ENCODE results near the gene SPTBN5.
A peak's percentile ranks its signal among the peaks of the same experiment; 100 is the strongest.

The SPTBN5 gene

GRCh38 chr15:41934843-41935242 is 41.0 kb upstream of the SPTBN5 start:
- H3K27me3 ChIP-seq (ENCODE audit: control insufficient read depth in 5 of 5, insufficient read depth in 4 of 5, low read length in 5 of 5), result no peaks in the 10 kb centered on the region
- H3K9me3 ChIP-seq (ENCODE audit: control insufficient read depth in 5 of 5, low read length in 5 of 5), result no peaks in the 10 kb centered on the region
- H3K36me3 ChIP-seq (ENCODE audit: control insufficient read depth in 5 of 5, insufficient read depth in 5 of 5, low read length in 5 of 5), result peaks cover 0 to 5% (median 3%) of the 10 kb centered on the region in 5 donors
- peak overlapping the region in 1 of 5 donors; percentile 39 for H3K9ac ChIP-seq (ENCODE audit: low read length in 5 of 5)
- peak overlapping the region; percentile 92 for H3K27ac ChIP-seq (ENCODE audit: low read depth, low read length)
- H3K4me3 ChIP-seq (ENCODE audit: low read depth in 1 of 5, low read length in 5 of 5), result no peak overlapping the region
- peaks cover 26 to 86% (median 61%) of the 10 kb centered on the region in 5 donors for H3K4me1 ChIP-seq (ENCODE audit: control insufficient read depth in 5 of 5, insufficient read depth in 5 of 5, low read length in 5 of 5)

- Histone ChIP-seq H3K4me1 (ENCODE audit: control insufficient read depth in 5 of 5, insufficient read depth in 5 of 5, low read length in 5 of 5) (peaks cover 34 to 93% (median 72%) of the 10 kb centered on the region in 5 donors), H3K9ac (ENCODE audit: low read length in 5 of 5) (peak overlapping the region in 2 of 5 donors; percentile 16 to 39), H3K9me3 (ENCODE audit: control insufficient read depth in 5 of 5, low read length in 5 of 5) (no peaks in the 10 kb centered on the region), H3K27ac (ENCODE audit: low read depth, low read length) (peak overlapping the region; percentile 92), H3K27me3 (ENCODE audit: control insufficient read depth in 5 of 5, insufficient read depth in 4 of 5, low read length in 5 of 5) (peaks cover 0 to 2% (median 0%) of the 10 kb centered on the region in 5 donors), H3K4me3 (ENCODE audit: low read depth in 1 of 5, low read length in 5 of 5) (peak overlapping the region in 1 of 5 donors; percentile 13), H3K36me3 (ENCODE audit: control insufficient read depth in 5 of 5, insufficient read depth in 5 of 5, low read length in 5 of 5) (peaks cover 0 to 5% (median 2%) of the 10 kb centered on the region in 5 donors)
These were observed 39.9 kb upstream of the SPTBN5 start for GRCh38 chr15:41933771-41934170.

DNA sequence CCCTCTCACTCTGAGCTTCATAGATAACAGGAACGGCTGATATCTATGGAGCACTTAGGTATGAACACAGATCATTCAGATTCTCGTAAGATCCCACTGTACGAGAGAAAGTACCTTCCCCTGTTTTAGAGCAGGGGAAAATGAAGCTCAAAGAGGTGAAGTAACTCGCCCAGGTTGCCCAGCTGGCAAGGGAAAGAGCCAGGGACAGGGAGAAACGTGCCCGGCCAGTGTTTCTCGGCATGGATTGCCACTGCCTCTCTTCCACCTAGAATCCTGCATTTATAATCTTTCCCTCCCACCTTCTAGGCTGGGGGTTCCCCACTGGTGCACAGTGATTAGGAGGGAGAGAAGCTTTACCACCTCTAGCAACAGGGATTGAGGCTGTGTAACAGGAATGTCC is 39.5 kb upstream of the SPTBN5 start:
- Histone ChIP-seq H3K4me1 (ENCODE audit: control insufficient read depth in 5 of 5, insufficient read depth in 5 of 5, low read length in 5 of 5) (peaks cover 37 to 94% (median 76%) of the 10 kb centered on the region in 5 donors), H3K27ac (ENCODE audit: low read depth, low read length) (peak overlapping the region; percentile 92), H3K27me3 (ENCODE audit: control insufficient read depth in 5 of 5, insufficient read depth in 4 of 5, low read length in 5 of 5) (peaks cover 0 to 2% (median 0%) of the 10 kb centered on the region in 5 donors), H3K9me3 (ENCODE audit: control insufficient read depth in 5 of 5, low read length in 5 of 5) (no peaks in the 10 kb centered on the region), H3K9ac (ENCODE audit: low read length in 5 of 5) (peak overlapping the region in 2 of 5 donors; percentile 22 to 25), H3K36me3 (ENCODE audit: control insufficient read depth in 5 of 5, insufficient read depth in 5 of 5, low read length in 5 of 5) (peaks cover 0 to 5% (median 2%) of the 10 kb centered on the region in 5 donors), H3K4me3 (ENCODE audit: low read depth in 1 of 5, low read length in 5 of 5) (no peak overlapping the region)

- H3K9ac ChIP-seq (ENCODE audit: low read length in 5 of 5), result peak overlapping the region in 2 of 5 donors; percentile 22 to 59
- H3K4me1 ChIP-seq (ENCODE audit: control insufficient read depth in 5 of 5, insufficient read depth in 5 of 5, low read length in 5 of 5), result peaks cover 37 to 94% (median 82%) of the 10 kb centered on the region in 5 donors
- peaks cover 0 to 5% (median 2%) of the 10 kb centered on the region in 5 donors for H3K36me3 ChIP-seq (ENCODE audit: control insufficient read depth in 5 of 5, insufficient read depth in 5 of 5, low read length in 5 of 5)
- H3K27ac ChIP-seq (ENCODE audit: low read depth, low read length), result peak overlapping the region; percentile 92
- H3K9me3 ChIP-seq (ENCODE audit: control insufficient read depth in 5 of 5, low read length in 5 of 5), result no peaks in the 10 kb centered on the region
- H3K27me3 ChIP-seq (ENCODE audit: control insufficient read depth in 5 of 5, insufficient read depth in 4 of 5, low read length in 5 of 5), result peaks cover 0 to 2% (median 0%) of the 10 kb centered on the region in 5 donors
- H3K4me3 ChIP-seq (ENCODE audit: low read depth in 1 of 5, low read length in 5 of 5), result no peak overlapping the region
These were observed 38.8 kb upstream of the SPTBN5 start for GRCh38 chr15:41932511-41933289.

GRCh38 chr15:41932101-41932500 is 38.2 kb upstream of the SPTBN5 start:
- Histone ChIP-seq H3K4me1 (ENCODE audit: control insufficient read depth in 5 of 5, insufficient read depth in 5 of 5, low read length in 5 of 5) (peaks cover 33 to 94% (median 83%) of the 10 kb centered on the region in 5 donors), H3K36me3 (ENCODE audit: control insufficient read depth in 5 of 5, insufficient read depth in 5 of 5, low read length in 5 of 5) (peaks cover 0 to 5% (median 2%) of the 10 kb centered on the region in 5 donors), H3K27ac (ENCODE audit: low read depth, low read length) (peak overlapping the region; percentile 92), H3K4me3 (ENCODE audit: low read depth in 1 of 5, low read length in 5 of 5) (no peak overlapping the region), H3K27me3 (ENCODE audit: control insufficient read depth in 5 of 5, insufficient read depth in 4 of 5, low read length in 5 of 5) (peaks cover 0 to 2% (median 0%) of the 10 kb centered on the region in 5 donors), H3K9me3 (ENCODE audit: control insufficient read depth in 5 of 5, low read length in 5 of 5) (no peaks in the 10 kb centered on the region), H3K9ac (ENCODE audit: low read length in 5 of 5) (no peak overlapping the region)

- peaks cover 0 to 5% (median 2%) of the 10 kb centered on the region in 5 donors for H3K36me3 ChIP-seq (ENCODE audit: control insufficient read depth in 5 of 5, insufficient read depth in 5 of 5, low read length in 5 of 5)
- H3K4me1 ChIP-seq (ENCODE audit: control insufficient read depth in 5 of 5, insufficient read depth in 5 of 5, low read length in 5 of 5), result peaks cover 35 to 94% (median 84%) of the 10 kb centered on the region in 5 donors
- H3K9ac ChIP-seq (ENCODE audit: low read length in 5 of 5), result peak overlapping the region in 1 of 5 donors; percentile 20
- peaks cover 0 to 2% (median 0%) of the 10 kb centered on the region in 5 donors for H3K27me3 ChIP-seq (ENCODE audit: control insufficient read depth in 5 of 5, insufficient read depth in 4 of 5, low read length in 5 of 5)
- H3K27ac ChIP-seq (ENCODE audit: low read depth, low read length), result peak overlapping the region; percentile 88
- H3K4me3 ChIP-seq (ENCODE audit: low read depth in 1 of 5, low read length in 5 of 5), result no peak overlapping the region
- no peaks in the 10 kb centered on the region for H3K9me3 ChIP-seq (ENCODE audit: control insufficient read depth in 5 of 5, low read length in 5 of 5)
These were observed 37.0 kb upstream of the SPTBN5 start for GRCh38 chr15:41930867-41931222.

- Histone ChIP-seq H3K36me3 (ENCODE audit: control insufficient read depth in 5 of 5, insufficient read depth in 5 of 5, low read length in 5 of 5) (peaks cover 0 to 5% (median 2%) of the 10 kb centered on the region in 5 donors), H3K9ac (ENCODE audit: low read length in 5 of 5) (peak overlapping the region in 1 of 5 donors; percentile 20), H3K4me3 (ENCODE audit: low read depth in 1 of 5, low read length in 5 of 5) (peak overlapping the region in 1 of 5 donors; percentile 13), H3K9me3 (ENCODE audit: control insufficient read depth in 5 of 5, low read length in 5 of 5) (no peaks in the 10 kb centered on the region), H3K4me1 (ENCODE audit: control insufficient read depth in 5 of 5, insufficient read depth in 5 of 5, low read length in 5 of 5) (peaks cover 36 to 96% (median 89%) of the 10 kb centered on the region in 5 donors), H3K27ac (ENCODE audit: low read depth, low read length) (peak overlapping the region; percentile 88), H3K27me3 (ENCODE audit: control insufficient read depth in 5 of 5, insufficient read depth in 4 of 5, low read length in 5 of 5) (peaks cover 0 to 2% (median 0%) of the 10 kb centered on the region in 5 donors)
These were observed 36.5 kb upstream of the SPTBN5 start for GRCh38 chr15:41930221-41930866.

- Histone ChIP-seq H3K27me3 (ENCODE audit: control insufficient read depth in 5 of 5, insufficient read depth in 4 of 5, low read length in 5 of 5) (peaks cover 0 to 2% (median 0%) of the 10 kb centered on the region in 5 donors), H3K9me3 (ENCODE audit: control insufficient read depth in 5 of 5, low read length in 5 of 5) (no peaks in the 10 kb centered on the region), H3K27ac (ENCODE audit: low read depth, low read length) (peak overlapping the region; percentile 88), H3K9ac (ENCODE audit: low read length in 5 of 5) (peak overlapping the region; percentile 16 to 75 (median 21)), H3K36me3 (ENCODE audit: control insufficient read depth in 5 of 5, insufficient read depth in 5 of 5, low read length in 5 of 5) (peaks cover 0 to 10% (median 2%) of the 10 kb centered on the region in 5 donors), H3K4me3 (ENCODE audit: low read depth in 1 of 5, low read length in 5 of 5) (peak overlapping the region in 4 of 5 donors; percentile 0 to 37 (median 26)), H3K4me1 (ENCODE audit: control insufficient read depth in 5 of 5, insufficient read depth in 5 of 5, low read length in 5 of 5) (peaks cover 37 to 93% (median 90%) of the 10 kb centered on the region in 5 donors)
These were observed 35.1 kb upstream of the SPTBN5 start for GRCh38 chr15:41928637-41929620.

- Histone ChIP-seq H3K9me3 (ENCODE audit: control insufficient read depth in 5 of 5, low read length in 5 of 5) (no peaks in the 10 kb centered on the region), H3K9ac (ENCODE audit: low read length in 5 of 5) (no peak overlapping the region), H3K27ac (ENCODE audit: low read depth, low read length) (peak overlapping the region; percentile 88), H3K27me3 (ENCODE audit: control insufficient read depth in 5 of 5, insufficient read depth in 4 of 5, low read length in 5 of 5) (peaks cover 0 to 2% (median 0%) of the 10 kb centered on the region in 5 donors), H3K4me1 (ENCODE audit: control insufficient read depth in 5 of 5, insufficient read depth in 5 of 5, low read length in 5 of 5) (peaks cover 36 to 93% (median 90%) of the 10 kb centered on the region in 5 donors), H3K4me3 (ENCODE audit: low read depth in 1 of 5, low read length in 5 of 5) (no peak overlapping the region), H3K36me3 (ENCODE audit: control insufficient read depth in 5 of 5, insufficient read depth in 5 of 5, low read length in 5 of 5) (peaks cover 0 to 10% (median 3%) of the 10 kb centered on the region in 5 donors)
These were observed 34.2 kb upstream of the SPTBN5 start for GRCh38 chr15:41928100-41928499.

Data from subcutaneous abdominal adipose tissue (tissue), 5 donors.